ENCODE results near the gene AKAP13.
A peak's percentile ranks its signal among the peaks of the same experiment; 100 is the strongest.

The AKAP13 gene

DNA sequence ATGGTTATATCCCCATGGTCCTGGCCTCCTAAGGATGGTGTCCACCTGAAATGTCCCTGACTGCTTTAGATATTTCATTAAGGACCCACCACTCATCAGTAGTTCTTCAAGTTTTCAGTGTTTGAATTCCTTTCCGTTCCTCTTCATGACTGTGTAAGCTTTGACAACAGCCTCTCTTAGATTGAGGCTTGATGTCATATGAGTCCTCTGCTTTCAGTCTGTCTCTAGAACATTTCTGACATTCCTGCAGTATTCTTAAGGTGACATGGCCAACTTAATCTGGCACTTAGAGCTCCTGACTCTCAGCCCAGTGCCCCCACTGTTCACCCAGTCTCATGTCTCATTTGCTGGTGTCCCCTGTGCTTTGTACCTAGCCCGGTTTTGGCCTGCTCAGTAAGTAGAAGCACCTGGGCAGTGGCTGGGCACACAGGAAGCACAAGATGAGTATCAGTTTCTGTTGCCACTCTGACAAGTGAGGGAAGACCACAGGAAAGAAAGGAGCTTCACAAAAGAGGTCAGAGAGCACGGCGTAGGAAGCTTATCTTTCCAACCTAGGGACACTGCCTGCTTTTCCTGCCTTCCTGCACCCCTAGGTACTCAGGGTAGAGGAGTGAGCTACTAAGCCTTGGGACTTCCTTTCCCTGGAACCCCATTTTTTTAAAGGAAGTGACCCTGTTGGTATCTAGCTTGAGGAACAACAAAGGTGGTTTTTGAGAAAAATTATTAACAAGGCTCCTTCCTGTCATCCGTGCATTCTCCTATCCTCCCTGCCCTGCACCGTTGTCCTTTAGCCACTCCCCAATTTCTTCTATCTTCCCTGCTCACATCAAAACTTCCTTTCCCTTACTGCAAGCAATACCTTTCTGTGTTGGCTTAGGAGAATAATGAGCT lies 311.2 kb downstream of the AKAP13 start:
- H3K4me3 Mint-ChIP-seq: no peak overlapping the region
- no peaks in the 10 kb centered on the region for H3K9me3 Mint-ChIP-seq
- H3K27me3 Mint-ChIP-seq (ENCODE audit: low read depth, poor library complexity): no peaks in the 10 kb centered on the region
- TF ChIP-seq, protein P1, sequence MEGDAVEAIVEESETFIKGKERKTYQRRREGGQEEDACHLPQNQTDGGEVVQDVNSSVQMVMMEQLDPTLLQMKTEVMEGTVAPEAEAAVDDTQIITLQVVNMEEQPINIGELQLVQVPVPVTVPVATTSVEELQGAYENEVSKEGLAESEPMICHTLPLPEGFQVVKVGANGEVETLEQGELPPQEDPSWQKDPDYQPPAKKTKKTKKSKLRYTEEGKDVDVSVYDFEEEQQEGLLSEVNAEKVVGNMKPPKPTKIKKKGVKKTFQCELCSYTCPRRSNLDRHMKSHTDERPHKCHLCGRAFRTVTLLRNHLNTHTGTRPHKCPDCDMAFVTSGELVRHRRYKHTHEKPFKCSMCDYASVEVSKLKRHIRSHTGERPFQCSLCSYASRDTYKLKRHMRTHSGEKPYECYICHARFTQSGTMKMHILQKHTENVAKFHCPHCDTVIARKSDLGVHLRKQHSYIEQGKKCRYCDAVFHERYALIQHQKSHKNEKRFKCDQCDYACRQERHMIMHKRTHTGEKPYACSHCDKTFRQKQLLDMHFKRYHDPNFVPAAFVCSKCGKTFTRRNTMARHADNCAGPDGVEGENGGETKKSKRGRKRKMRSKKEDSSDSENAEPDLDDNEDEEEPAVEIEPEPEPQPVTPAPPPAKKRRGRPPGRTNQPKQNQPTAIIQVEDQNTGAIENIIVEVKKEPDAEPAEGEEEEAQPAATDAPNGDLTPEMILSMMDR (IDR thresholded peaks at IDR 0.05): no peak
- H3K27ac Mint-ChIP-seq: peak overlapping the region; percentile 40
- DNase-seq: no peak
- H3K4me1 Mint-ChIP-seq: peaks cover 37% of the 10 kb centered on the region
- H3K36me3 Mint-ChIP-seq (ENCODE audit: low read depth): peaks cover 42% of the 10 kb centered on the region

DNA sequence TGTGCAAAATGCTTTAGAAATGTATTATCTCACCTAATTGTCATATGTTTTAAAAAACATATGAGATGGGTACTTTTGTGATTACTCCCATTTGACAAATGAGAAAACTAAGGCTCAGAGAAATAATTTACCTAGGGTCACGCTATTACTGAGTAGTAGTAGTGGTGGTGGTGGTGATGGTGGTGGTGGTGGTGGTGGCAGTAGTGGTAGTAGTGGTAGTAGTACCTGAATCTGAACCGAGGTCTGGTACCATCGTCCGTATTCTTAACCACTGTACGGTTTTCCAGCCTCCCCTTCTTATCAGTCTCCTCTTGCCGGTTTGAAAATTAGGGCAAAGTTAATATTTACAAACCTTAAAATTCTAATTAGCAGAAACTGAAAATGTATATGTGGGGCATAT lies 311.9 kb downstream of the AKAP13 start:
- peaks cover 37% of the 10 kb centered on the region for H3K4me1 Mint-ChIP-seq
- no peak overlapping the region for H3K4me3 Mint-ChIP-seq
- H3K27ac Mint-ChIP-seq: no peak overlapping the region
- peaks cover 44% of the 10 kb centered on the region for H3K36me3 Mint-ChIP-seq (ENCODE audit: low read depth)
- no peaks in the 10 kb centered on the region for H3K27me3 Mint-ChIP-seq (ENCODE audit: low read depth, poor library complexity)
- no peak for DNase-seq
- TF ChIP-seq, protein P1 (IDR thresholded peaks at IDR 0.05): no peak
- no peaks in the 10 kb centered on the region for H3K9me3 Mint-ChIP-seq

- DNase-seq: no peak
- H3K27ac Mint-ChIP-seq: peak overlapping the region; percentile 70
Measured at GRCh38 chr15:85692873-85693272, 312.5 kb downstream of the AKAP13 start.

GRCh38 chr15:85693277-85693676 lies 312.9 kb downstream of the AKAP13 start:
- Mint-ChIP-seq H3K4me1 (peaks cover 37% of the 10 kb centered on the region), H3K36me3 (ENCODE audit: low read depth) (peaks cover 47% of the 10 kb centered on the region), H3K4me3 (no peak overlapping the region), H3K27me3 (ENCODE audit: low read depth, poor library complexity) (no peaks in the 10 kb centered on the region), H3K9me3 (no peaks in the 10 kb centered on the region), H3K27ac (no peak overlapping the region)
- no peak for DNase-seq
- TF ChIP-seq, protein P1 (IDR thresholded peaks at IDR 0.05): no peak

More at GRCh38 chr15:85692873-85693272, 312.5 kb downstream of the AKAP13 start:
- H3K4me3 Mint-ChIP-seq: no peak overlapping the region
- H3K27me3 Mint-ChIP-seq (ENCODE audit: low read depth, poor library complexity): no peaks in the 10 kb centered on the region
- H3K36me3 Mint-ChIP-seq (ENCODE audit: low read depth): peaks cover 47% of the 10 kb centered on the region
- TF ChIP-seq, protein P1 (IDR thresholded peaks at IDR 0.05): no peak
- peaks cover 37% of the 10 kb centered on the region for H3K4me1 Mint-ChIP-seq
- no peaks in the 10 kb centered on the region for H3K9me3 Mint-ChIP-seq

DNA sequence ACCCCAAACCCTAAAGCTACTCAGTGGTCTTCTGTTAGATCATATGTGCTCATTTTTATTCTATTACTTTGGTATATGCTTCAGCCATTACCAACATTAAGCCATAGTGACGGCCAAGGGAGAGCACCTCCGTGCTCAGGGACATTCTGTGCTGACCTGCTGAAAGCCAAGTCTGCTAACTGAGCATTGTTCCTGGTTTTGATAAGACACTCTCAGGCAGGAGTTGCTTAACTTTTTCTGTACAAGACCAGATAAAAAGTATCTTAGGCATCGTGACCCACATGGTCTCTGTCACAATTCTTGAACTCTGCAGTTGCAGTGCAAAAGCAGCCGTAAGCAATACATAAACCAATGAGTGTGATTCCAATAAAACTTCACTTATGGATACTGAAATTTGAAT lies 313.7 kb downstream of the AKAP13 start:
- no peak for DNase-seq
- Mint-ChIP-seq H3K9me3 (no peaks in the 10 kb centered on the region), H3K4me3 (no peak overlapping the region), H3K27me3 (ENCODE audit: low read depth, poor library complexity) (no peaks in the 10 kb centered on the region), H3K36me3 (ENCODE audit: low read depth) (peaks cover 47% of the 10 kb centered on the region), H3K27ac (no peak overlapping the region), H3K4me1 (peaks cover 29% of the 10 kb centered on the region)
- TF ChIP-seq, protein P1 (IDR thresholded peaks at IDR 0.05): no peak

DNA sequence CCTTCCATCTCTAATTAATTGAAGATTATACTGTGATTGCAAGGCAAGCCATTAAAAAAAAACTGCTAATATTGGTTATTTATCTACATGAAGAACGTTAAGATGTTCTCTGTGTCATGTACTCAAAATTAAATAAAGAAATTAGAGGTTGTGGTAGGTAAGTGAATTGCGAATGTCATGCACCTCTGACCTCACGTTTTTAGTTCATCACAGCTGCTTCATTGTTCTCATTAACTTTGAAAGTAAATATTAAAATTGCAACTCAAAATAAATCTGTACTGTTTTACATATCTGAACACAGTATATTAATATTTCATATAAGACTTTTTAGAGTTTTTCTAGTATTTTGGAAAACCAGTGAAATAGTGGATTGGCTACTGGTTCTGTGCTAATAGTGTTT lies 320.4 kb downstream of the AKAP13 start:
- peaks cover 30% of the 10 kb centered on the region for H3K4me1 Mint-ChIP-seq
- DNase-seq: no peak
- peaks cover 34% of the 10 kb centered on the region for H3K36me3 Mint-ChIP-seq (ENCODE audit: low read depth)
- no peaks in the 10 kb centered on the region for H3K9me3 Mint-ChIP-seq
- TF ChIP-seq, protein P1 (IDR thresholded peaks at IDR 0.05): no peak
- H3K27me3 Mint-ChIP-seq (ENCODE audit: low read depth, poor library complexity): no peaks in the 10 kb centered on the region
- H3K4me3 Mint-ChIP-seq: no peak overlapping the region
- H3K27ac Mint-ChIP-seq: no peak overlapping the region

All from nephron progenitor cell (in vitro differentiated cells).